ACC112 (cell line): Measurements from ENCODE around the gene TUBGCP6.

Experiments used
- H2AFZ ChIP-seq: fragments of 200-600 bp; sonication (generic); one replicate; pipeline ENCODE4 v1.6.0; 2017; ENCODE audit warnings: antibody characterized with exemption, low read length; ENCODE audit not compliant: unreplicated experiment
- H3K27ac ChIP-seq: fragments of 200-600 bp; sonication (generic); 2 replicates; pipeline ENCODE4 v1.5.1; 2014; ENCODE audit warnings: low read depth, mild to moderate bottlenecking, antibody characterized with exemption, low read length, moderate library complexity
- H3K27me3 ChIP-seq: fragments of 200-600 bp; sonication (generic); 2 replicates; pipeline ENCODE4 v1.6.1; 2014; ENCODE audit warnings: mild to moderate bottlenecking, antibody characterized with exemption, low read length, moderate library complexity, mixed read lengths; ENCODE audit not compliant: insufficient read depth
- H3K36me3 ChIP-seq: fragments of 200-600 bp; sonication (generic); 2 replicates; pipeline ENCODE4 v1.6.1; 2016; ENCODE audit warnings: mild to moderate bottlenecking, antibody characterized with exemption, low read length, moderate library complexity, mixed read lengths; ENCODE audit not compliant: insufficient read depth
- H3K4me1 ChIP-seq: fragments of 200-600 bp; sonication (generic); one replicate; pipeline ENCODE4 v1.6.1; 2016; ENCODE audit warnings: low read length, mixed read lengths; ENCODE audit not compliant: insufficient read depth, unreplicated experiment, control insufficient read depth
- H3K4me3 ChIP-seq: fragments of 200-600 bp; sonication (generic); 2 replicates; pipeline ENCODE4 v1.5.1; 2014; ENCODE audit warnings: mild to moderate bottlenecking, low read depth, low read length
- H3K79me2 ChIP-seq: fragments of 200-600 bp; sonication (generic); one replicate; pipeline ENCODE4 v1.6.0; 2016; ENCODE audit warnings: low read length; ENCODE audit not compliant: control insufficient read depth, unreplicated experiment, insufficient read depth

TUBGCP6 gene

GRCh38 chr22:50182176-50183081 lies 62.4 kb downstream of the TUBGCP6 start:
- Histone ChIP-seq H3K79me2 (peaks cover 10% of the 10 kb centered on the region), H3K27ac (no peak overlapping the region), H3K4me1 (peaks cover 8% of the 10 kb centered on the region), H3K27me3 (no peaks in the 10 kb centered on the region), H3K36me3 (no peaks in the 10 kb centered on the region), H2AFZ (no peak overlapping the region), H3K4me3 (no peak overlapping the region)

GRCh38 chr22:50180727-50181521 lies 63.9 kb downstream of the TUBGCP6 start:
- Histone ChIP-seq H3K27me3 (no peaks in the 10 kb centered on the region), H3K4me1 (peaks cover 4% of the 10 kb centered on the region), H3K79me2 (no peaks in the 10 kb centered on the region), H3K27ac (no peak overlapping the region), H2AFZ (no peak overlapping the region), H3K36me3 (no peaks in the 10 kb centered on the region), H3K4me3 (no peak overlapping the region)

GRCh38 chr22:50179937-50180726 lies 64.7 kb downstream of the TUBGCP6 start:
- no peak overlapping the region for H3K4me3 ChIP-seq
- H3K4me1 ChIP-seq, result peaks cover 4% of the 10 kb centered on the region
- H3K27ac ChIP-seq, result no peak overlapping the region
- no peak overlapping the region for H2AFZ ChIP-seq
- H3K27me3 ChIP-seq, result no peaks in the 10 kb centered on the region
- H3K79me2 ChIP-seq, result no peaks in the 10 kb centered on the region
- no peaks in the 10 kb centered on the region for H3K36me3 ChIP-seq

GRCh38 chr22:50178871-50179869 lies 65.7 kb downstream of the TUBGCP6 start:
- no peaks in the 10 kb centered on the region for H3K79me2 ChIP-seq
- H3K27ac ChIP-seq, result no peak overlapping the region
- H3K4me1 ChIP-seq, result peaks cover 4% of the 10 kb centered on the region
- no peaks in the 10 kb centered on the region for H3K27me3 ChIP-seq
- no peak overlapping the region for H3K4me3 ChIP-seq
- H3K36me3 ChIP-seq, result no peaks in the 10 kb centered on the region
- H2AFZ ChIP-seq, result no peak overlapping the region

GRCh38 chr22:50178471-50178864 lies 66.4 kb downstream of the TUBGCP6 start:
- Histone ChIP-seq H3K36me3 (no peaks in the 10 kb centered on the region), H3K4me3 (no peak overlapping the region), H3K27ac (no peak overlapping the region), H3K27me3 (no peaks in the 10 kb centered on the region), H3K79me2 (no peaks in the 10 kb centered on the region), H2AFZ (no peak overlapping the region), H3K4me1 (no peaks in the 10 kb centered on the region)

- no peaks in the 10 kb centered on the region for H3K4me1 ChIP-seq
- no peak overlapping the region for H3K27ac ChIP-seq
- H2AFZ ChIP-seq, result no peak overlapping the region
- no peaks in the 10 kb centered on the region for H3K27me3 ChIP-seq
- no peaks in the 10 kb centered on the region for H3K36me3 ChIP-seq
- H3K4me3 ChIP-seq, result no peak overlapping the region
- H3K79me2 ChIP-seq, result no peaks in the 10 kb centered on the region
Measured at GRCh38 chr22:50177537-50178470, 67.0 kb downstream of the TUBGCP6 start.

- Histone ChIP-seq H3K4me1 (no peaks in the 10 kb centered on the region), H3K27ac (no peak overlapping the region), H3K27me3 (no peaks in the 10 kb centered on the region), H3K4me3 (no peak overlapping the region), H2AFZ (no peak overlapping the region), H3K79me2 (no peaks in the 10 kb centered on the region), H3K36me3 (no peaks in the 10 kb centered on the region)
Measured at GRCh38 chr22:50176850-50177536, 67.8 kb downstream of the TUBGCP6 start.

- no peaks in the 10 kb centered on the region for H3K4me1 ChIP-seq
- no peak overlapping the region for H3K4me3 ChIP-seq
- H3K36me3 ChIP-seq, result no peaks in the 10 kb centered on the region
- H2AFZ ChIP-seq, result no peak overlapping the region
- H3K79me2 ChIP-seq, result no peaks in the 10 kb centered on the region
- no peaks in the 10 kb centered on the region for H3K27me3 ChIP-seq
- no peak overlapping the region for H3K27ac ChIP-seq
Measured at GRCh38 chr22:50175921-50176849, 68.6 kb downstream of the TUBGCP6 start.
